Hematopoietic multipotent progenitor cell treated with erythropoietin and hydrocortisone succinate and interleukin-3 and kit ligand, for 15 days (in vitro differentiated cells): Measurements from ENCODE around the gene MRPL20.

ENCODE experiments used
- DNase-seq: peaks from one replicate; pipeline ENCODE4 v3.0.0-alpha.2; 2015; ENCODE audit warnings: low spot score

The MRPL20 gene

DNA sequence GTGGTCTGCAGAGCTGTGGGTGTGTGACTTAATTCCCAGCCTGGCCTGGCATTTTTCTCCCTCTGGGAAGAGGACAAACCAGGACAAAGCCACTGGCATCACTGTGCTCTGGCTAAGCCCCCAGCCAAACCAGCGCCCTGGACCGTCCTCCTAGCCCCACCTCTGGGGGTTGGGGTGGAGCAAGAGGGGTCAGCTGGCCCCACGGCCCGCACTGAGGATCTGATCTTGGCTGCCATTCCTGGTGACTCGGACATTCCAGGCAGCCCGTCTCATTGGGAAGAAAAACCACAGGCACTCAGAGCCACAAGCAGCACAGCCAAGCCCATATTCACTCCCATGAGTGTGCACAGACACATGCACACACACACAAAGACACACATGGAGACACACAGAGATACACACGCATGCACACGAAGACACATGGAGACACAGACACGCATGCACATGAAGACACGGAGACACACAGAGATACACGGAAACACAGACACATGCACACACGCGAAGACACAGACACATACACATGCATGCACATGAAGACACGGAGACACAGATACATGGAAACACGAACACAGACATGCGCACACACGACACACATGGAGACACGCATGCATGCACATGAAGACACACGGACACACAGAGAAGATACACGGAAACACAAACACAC is 46.5 kb downstream of the MRPL20 start:
- DNase-seq: no peak

DNA sequence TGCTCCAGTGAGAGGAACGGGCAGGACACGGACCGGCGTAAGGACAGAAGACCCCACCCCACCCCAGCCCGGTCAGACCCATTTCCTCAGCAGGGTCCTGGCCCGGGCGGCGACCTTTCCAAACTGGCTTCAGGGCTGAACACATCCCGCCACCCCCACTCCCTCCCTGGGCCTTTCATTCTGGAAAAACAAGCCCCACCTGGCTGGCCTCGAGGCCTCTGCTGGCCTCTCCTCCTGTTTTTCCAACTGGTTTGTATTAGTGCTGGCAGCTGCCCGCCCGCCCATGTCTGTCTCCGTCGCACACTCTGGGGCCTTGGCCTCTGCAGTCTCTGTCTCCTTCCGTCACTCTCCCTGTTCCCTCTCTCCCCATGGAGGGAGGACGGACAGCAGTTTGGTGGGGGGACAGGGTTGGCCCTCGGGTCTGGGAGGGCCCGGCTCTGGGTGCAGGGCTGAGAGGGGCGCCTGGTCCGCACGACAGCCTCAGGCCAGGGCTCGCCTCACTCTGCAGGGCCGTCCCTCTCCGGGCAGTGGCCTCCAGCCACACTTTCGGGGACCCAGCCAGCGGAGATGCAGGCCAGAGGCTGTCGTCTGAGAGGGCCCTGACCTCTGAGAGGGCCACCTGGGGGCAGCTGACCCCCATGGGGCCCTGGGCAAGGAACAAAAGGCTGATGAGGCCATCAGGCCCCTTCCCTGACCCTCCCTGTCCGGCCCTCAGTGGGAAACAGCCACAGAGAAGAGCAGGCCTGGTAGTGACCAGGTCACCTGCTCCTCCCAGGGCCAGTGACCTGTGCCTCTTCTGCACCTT is 47.2 kb downstream of the MRPL20 start:
- no peak for DNase-seq

DNA sequence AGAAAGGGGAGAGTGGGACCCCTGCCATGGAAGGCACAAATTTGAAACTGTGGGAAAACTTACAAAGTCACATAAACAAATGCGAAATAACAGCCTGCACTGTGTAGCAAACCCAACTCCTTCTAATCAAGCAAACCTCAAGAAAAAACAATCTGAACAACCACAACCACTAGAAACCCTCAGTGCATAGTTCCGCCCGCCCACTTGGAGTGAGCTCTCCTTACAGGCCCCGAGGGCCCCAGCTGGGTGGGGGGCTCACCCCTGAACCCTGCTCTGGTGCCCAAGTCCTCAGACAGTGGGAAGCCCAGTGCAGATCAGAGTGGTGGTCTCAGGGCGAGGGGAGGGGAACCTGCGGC is 47.8 kb downstream of the MRPL20 start:
- DNase-seq: no peak

DNA sequence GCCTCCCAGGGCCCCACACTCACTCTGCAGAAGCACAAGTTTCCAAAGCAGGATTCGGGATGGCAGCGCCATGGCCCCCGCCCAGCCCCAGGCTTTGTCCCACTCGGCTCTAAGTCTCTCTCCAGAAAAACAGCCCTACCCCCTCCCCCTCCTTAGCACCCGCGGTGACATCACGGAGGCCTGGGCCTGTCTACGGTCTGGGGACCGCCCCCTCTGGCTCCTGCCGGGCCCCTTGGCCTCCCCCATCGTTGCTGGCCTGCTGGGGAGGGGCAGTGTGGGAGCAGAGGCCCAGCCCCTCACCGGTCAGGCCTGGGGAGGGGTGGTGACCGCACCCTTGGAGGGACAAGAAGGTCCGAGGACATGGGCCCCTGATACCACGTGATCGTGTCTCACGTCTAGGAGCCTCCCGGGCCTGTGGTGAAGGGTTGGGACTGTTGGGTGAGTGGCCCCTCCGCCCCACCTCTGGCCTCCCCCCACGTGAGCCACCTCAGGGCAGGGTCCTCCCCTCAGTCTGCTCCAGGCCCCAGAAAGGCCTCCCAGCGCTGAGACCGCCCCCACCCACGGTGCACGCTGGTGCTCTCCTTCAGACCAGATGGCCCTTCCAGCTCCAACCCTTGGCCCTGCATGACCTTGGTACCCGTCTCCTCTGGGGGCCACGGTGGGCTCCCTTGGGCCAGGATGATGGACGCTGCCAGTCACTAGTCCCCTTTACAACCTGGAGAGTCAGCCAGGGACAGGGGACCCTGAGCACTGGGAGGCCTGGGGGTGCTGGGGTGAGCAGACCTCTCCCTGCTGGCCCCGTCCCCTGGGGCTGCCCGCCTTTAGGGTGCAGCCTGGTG is 48.4 kb downstream of the MRPL20 start, which contains the start of gene MXRA8:
MXRA8 (minus strand) TSS at position 123 of the 839 bp plus-strand sequence; CDS start at position 72, 51 bp downstream.
- no peak for DNase-seq

DNA sequence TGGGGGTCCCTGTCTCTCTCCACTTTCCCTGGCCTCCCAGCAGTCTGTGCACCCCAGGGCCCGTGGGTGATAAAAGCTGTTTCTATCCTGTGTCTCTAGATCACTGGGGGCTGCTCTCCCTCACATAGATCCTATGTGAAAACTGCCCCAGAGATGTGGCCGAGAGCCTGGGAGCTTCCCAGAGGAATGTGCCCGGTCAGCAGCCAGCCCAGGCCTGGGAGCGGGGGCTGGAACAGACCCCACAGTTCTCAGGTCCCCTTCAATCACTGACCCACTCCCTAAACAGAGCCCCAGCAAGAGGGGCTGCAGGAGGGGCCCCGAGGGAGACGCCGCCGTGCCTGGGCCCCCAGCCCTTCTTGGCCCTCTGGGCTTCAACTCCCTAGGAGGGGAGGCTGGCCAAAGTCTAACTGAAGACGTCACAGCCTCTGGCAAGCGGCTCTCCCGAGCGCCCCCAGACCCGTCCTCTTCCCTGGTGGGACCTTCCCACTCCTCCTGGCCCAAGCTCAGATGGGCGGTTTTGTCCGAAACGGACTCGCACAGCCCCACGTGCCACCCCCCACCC is 49.1 kb downstream of the MRPL20 start:
- DNase-seq: no peak

DNA sequence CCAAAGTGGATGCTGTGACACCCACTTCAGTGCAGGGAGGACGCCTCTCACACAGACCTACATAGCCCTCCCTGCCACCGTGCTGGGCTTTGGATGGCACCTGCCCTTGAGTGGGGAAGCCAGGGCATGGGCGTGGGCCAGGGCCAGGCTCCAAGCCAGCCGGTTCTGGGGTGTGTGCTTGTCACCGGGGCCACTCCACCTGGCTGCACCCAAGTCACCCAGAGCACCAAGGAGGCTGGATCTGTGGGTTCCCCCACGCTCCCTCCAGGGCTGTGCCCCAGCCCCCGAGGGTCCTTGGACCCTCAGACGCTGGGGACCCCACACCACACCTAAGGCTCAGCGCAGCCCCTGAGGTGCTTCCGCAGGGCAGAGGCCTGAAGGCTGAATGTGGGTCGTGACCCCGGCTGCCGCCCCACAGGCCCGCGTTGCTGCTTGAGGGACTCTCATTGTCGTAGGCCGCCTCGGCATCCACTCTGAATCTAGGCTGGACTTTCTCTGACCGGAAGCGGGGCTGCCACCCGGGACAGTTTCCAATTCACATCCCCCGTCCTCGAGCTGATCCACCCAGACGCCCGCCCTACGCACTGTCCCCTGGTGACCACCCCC is 50.2 kb downstream of the MRPL20 start:
- no peak for DNase-seq

DNA sequence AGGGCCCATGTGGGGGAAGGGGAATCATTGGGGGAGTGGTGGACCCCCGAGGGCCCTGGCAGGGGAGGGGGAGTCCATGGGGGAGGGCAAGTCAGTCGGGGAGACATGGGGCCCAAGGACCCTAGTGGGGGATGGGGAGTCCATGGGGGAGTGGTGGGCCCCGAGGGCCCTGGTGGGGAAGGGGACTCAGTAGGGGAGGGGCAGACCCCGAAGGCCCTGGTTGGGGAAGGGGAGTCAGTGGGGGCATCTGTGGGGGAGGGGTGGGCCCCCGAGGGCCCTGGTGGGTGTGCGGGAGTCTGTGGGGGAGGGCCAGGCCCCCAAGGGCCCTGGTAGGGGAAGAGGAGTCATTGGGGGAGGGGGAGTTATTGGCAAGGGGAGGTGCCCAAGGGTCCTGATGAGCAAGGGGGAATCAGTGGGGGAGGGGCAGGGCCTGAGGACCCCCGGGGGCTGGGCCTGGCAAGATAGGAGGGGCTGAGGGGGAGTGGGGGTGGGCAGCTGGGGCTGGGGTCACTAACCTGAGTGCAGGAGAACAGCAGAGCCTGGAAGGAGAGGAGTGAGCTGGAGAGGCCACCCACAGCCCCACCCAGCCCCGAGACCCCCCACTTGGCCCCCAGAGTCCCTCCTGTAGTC is 50.8 kb downstream of the MRPL20 start:
- DNase-seq: no peak

DNA sequence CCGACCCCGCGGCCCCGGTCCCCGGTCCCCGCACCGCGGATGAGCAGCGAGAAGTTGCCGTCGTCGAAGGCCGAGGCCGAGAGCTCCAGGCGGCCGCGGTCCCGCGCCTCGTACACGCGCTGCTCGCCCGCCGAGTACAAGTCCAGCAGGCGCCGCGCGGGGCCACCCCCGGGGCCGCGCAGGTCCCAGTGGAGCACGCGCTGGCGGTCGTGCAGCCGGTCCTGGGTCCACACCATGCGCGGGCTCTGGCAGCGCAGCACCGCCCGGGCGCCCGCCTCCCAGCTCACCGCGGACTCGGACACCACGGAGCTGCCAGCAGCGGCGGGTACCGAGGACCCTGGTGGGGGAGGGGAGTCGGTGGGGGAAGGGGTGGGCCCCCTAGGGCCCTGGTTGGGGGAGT is 51.7 kb downstream of the MRPL20 start:
- DNase-seq: no peak

DNA sequence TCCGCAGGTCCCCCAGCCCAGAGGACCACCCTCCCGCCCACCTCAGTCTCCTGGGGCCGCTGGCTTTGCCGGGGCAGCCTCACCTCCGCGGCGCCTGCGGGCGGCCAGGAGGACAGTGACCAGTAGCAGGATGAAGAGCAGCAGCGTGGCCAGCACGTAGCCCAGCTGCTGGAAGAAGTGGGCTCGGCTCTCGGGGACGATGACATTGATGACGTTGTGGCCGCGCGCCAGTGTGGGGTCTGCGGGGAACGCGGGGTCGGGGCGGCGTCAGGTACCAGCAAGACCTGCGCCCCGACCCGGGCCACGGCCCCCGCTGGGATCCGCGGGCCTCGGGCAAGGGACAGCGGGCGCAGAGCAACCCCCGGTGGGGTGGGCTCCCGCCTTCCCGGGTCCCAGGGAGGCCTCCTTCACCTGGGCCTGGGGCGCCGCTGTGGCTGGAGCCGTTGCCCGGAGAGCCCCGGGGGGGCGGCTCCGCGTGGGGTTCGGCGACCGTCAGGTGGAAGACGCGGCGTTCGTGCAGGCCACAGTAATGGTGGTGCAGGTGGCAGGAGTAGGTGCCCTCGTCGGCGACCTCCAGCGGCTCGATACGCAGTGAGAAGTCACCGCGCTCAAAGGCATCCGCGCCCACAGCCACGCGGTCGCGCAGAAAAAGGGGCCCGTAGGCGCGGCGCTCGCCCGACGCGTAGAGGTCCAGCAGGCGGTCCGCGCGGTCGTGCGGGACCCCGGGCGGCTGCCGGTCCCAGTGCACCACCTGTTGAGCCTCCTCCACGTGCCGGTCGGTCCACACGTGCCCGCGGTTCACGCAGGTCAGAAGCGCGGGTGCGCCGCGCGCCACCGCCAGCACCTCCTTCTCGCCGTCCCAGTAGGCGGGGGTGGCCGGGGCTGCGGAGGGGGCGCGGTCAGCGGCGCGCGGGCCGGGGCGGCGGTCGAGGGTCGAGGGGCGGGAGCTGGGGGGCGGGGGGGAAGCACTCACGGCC is 52.5 kb downstream of the MRPL20 start:
- no peak for DNase-seq

DNA sequence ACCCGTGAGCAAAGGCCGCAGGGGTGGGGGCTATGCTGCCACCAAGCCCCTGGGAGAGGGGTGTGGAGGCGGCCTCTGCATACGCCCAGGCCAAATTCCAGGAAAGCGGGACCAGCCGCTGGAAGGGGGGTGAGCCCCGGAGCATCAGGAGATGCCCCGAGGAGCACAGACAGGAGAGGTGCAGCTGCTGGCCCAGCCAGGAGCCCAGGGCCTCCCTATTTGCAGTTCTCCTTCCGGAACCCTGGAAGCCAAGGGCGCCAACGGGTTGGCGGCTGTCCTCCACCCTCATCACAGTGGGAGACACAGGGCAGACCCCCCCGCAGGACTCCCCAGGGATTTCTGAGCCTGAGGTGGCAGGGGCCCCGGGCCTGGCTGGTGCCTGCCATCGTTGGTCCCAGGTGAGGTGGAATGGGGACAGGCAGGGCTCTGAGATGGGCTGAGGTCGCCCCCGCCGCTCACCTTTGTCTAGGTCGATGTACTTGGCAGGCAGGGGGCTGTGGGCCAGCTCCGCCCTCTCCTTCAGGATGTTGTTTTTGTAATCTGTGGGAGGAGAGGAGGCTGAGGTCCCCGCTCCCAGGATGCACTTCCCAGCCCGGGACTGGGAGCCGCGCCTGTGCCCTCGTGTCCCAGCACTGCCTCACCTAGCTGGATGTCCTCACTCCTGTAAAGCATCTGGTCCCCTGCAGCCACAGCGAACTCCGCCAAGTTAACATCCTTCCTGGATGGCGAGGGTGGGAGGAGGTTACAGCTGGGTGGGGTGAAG is 53.5 kb downstream of the MRPL20 start:
- DNase-seq: no peak

DNA sequence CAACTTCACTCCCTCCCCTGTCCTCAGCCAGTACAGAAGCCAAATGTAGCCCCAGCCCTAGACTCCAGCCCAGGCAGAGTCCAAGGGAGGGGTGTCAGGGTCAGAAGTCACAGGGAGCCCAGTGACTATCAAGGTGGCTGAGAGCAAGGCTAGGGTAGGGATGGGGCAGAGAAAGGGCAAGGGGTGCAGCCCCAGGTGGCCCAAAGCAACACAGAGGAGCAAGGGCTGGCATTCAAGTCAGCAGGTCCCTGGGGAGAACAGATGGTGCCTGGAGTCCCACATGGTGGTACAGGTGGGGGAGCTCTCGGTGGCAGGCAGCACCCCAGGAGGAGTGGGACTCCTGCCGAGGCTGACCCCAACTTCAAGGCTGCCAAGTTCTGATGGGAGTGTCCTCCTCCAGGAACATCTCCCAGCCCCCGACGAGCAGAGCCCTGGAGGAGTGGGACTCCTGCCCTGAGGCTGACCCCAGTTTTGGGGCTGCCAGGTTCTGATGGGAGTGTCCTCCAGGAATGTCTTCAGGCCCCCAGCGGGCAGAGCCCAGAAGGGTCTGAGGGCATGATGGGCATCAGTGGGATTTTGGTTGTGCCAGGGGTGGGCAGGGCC is 54.2 kb downstream of the MRPL20 start:
- no peak for DNase-seq
